HG02588 (cell line): ENCODE results near the gene IQGAP2.
A peak's percentile ranks its signal among the peaks of the same experiment; 100 is the strongest.

Experiments
- ATAC-seq: cut with Tn5 transposase; IDR thresholded peaks from one replicate; pipeline ENCODE4 v1.9.1; 2021; ENCODE audit warnings: mild to moderate bottlenecking, moderate library complexity; ENCODE audit not compliant: unreplicated experiment

The IQGAP2 gene

DNA sequence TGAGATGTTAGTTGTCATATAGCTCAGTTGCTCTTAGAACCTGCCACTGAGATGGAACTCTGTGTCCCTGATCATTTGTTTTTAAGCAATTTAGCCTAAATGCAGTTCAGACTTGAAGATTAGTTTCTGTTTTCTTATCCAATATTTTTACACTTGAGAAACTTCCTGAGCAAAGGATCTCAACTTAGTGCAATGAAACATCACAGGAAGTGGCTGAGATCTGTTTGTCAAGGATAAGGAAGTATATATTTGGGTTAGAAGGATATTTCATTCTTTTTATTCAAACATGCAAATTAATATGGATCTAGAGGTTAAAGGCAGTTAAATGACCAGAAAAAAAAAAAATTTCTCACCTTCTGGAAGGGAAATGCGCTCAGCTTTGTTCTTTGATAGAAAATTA, 293.2 kb downstream of the IQGAP2 start:
- no peak for ATAC-seq

DNA sequence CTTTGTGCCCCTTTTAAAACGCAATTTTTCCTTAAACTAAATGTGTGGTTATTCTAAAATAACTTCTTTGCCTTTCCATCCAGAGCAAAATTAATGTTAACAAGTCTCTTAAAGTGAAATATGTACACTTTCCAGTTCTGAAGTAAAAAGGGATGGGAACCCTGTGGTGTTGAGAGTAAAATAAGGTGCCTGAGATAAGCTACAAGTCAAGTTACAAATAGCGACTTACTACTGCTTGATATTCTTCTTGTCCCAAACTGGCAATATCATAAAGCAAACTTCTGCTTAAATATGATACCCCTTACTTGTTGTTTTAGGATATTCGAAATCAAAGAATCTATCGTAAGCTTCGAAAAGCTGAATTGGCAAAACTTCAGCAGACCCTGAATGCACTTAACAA, 294.6 kb downstream of the IQGAP2 start:
- ATAC-seq = no peak

DNA sequence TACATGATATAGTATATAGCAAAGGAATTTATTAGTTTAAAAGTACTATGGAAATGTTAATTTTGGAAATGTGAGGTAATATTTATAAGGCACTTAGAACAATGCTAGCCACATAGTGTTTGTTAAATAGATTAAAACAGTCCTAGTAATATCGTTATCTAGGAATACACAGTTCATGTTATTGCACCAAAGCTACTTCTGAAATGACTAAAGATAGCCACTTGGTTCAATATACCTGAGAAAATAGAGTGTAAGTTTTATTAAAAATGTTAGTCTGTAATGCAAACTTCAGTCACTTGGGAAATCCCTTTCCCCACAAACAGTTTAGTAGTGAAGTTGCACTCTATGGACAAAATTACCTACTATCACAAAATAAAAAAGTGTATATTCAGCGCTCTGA, 297.5 kb downstream of the IQGAP2 start:
- no peak for ATAC-seq

DNA sequence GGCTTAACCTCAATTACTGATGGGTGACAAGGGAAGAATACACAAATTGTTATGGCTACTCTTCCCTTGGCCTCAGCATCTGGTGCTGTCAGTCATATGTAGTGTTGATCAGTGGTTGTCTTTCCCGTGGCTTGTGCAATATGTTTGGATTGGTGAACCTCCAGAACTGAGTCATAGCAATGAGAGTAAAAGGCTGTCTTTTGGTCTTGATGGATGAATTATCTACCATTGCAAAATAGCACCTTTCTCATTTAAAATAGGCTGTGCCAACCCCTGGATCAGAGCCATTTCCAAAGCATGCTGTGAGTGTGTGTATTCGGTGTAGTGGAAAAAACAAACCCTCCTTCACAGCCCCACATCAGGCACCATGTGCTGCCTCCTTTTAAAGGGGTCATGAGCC, 298.2 kb downstream of the IQGAP2 start:
- no peak for ATAC-seq

DNA sequence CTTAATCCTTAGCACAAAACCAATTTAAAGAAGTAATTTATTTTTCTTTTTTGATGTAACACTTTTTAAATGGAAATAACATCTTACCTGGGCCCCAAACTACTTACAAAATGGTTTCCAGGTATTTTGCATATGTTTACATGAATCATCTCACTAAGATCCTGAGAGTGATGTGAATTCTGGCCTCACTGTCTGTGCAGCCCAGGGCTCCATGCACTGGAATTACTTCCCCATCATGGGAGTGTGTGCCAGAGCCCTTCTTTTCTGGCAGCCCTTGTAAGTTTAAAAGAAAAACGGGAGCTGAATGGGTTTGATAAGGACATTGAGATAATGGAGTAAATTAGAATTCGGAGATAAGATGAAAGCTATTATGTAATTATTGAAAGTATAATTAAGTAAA, 300.6 kb downstream of the IQGAP2 start:
- no peak for ATAC-seq

DNA sequence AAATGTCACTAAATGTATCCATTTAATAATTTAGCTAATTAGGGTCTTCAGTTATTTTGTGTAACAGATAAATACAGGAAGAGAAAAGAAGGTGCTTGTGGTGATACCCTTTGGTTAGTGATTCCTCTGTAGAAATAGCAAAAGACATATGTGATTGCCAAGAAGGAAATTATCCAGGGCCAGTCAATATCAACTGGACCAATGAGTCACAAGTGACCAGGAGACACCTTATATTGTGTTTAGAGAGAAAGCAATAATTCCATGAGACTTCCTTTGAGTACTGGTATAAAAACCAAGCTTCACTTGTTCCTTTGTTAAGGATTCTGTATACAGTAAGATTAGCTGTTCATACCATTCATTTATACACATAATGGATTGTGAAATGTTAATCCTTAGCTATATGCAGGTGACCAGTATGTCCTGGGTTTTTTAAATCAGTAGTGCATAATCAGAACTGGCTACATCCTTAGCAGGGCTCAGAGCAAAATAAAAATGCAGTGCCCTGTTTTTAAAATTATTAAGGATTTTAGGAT, 301.1 kb downstream of the IQGAP2 start:
- ATAC-seq = no peak

DNA sequence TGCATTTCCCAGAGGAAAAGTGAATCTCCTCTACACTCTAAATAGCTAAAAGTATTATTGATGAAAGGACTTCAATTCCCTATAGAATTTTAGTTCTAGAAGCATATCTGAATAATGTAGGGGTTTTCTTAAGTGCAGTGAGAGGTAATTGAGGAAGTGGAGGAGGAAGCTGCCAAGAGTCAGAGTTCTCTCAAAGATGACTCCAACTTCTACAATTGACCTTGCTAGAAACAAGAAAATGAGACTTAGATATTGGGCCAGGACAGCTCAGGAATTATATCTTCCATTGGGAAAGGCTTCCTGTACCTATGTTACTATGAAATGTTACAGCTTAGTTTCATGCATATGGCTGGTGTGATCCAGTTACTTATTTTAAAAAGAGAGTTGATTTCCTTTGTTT, 302.5 kb downstream of the IQGAP2 start:
- ATAC-seq = no peak

DNA sequence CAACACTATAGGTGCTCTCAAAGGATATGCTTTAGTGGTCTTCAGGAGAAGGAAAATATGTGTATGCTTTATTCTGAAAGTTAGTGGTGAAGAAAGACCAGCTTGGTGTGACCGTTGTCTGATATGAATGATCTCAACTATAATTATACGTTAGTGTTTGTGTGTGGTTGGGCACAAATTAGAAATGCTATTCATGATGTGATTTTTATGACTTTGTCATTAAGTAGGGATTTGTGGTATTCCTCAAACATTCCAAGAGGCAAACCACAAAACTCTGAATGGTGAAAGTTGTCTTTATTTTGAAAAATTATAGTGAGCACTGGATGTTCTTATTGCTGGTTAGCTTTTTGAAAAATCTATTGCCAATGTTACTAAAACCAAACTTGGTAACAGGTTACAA, 306.7 kb downstream of the IQGAP2 start:
- no peak for ATAC-seq

DNA sequence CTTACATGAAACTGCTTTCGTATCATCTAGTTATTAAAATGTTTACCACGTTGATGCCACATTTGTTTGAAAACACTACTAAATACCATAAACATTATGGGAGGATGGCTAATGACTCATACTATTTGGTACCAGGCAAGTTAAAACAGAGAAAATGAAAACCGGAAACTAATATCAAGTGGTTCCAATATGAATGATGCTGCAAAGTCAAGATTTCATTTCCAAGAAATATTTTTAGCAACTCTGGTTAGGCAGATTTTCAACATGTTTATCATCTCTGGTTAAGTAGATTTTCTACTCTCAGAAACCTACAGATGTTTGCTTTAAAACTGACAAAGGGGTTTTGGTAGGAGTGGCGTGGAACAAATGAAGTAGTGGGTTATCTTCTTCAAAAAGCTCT, 307.9 kb downstream of the IQGAP2 start:
- no peak for ATAC-seq

DNA sequence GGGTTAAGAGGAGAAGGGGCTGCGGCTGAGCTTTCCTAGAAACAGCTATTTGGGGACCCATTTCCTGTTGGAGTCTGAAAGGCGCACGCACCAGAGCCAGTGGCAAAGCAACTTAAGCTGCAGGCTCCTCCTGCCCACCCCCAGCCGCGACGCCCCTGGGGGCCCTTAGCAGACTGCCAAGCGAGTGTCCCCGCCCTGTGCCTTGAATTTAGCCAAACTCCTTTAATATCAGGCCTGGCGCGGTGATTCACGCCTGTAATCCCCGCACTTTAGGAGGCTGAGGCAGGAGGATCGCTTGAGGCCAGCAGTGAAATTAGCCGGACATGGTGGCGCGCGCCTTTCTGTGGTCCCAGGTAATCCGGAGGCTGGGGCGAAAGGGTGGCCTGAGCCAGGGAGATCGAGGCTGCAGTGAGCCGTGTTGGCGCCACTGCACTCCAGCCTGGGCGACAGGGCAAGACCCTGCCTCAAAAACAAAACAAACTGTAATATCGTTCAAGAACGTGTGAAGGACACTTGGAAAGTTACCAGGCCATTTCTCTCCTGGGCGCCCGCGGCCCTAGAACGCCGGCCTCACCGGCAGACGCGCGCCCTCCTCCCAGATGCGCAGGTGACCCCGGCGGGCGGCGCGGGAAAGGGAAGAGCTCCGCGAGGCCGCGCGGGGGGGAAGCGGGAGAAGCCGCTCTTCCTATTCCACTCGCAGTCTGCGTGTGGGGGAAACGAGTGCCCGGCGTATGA, 311.8 kb downstream of the IQGAP2 start:
- ATAC-seq = no peak

DNA sequence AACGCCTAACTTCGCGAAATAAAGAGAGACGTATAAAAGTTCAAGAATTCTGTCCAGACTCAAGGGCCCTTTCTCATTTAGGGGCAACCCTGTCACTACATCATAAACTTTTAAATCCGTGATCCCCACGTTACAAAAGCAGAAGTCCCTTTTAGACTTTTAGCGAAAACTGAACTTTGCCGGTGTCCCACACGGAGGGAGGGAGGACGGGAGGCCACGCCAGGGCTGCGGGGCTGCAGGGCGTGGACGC, 312.3 kb downstream of the IQGAP2 start:
- no peak for ATAC-seq

DNA sequence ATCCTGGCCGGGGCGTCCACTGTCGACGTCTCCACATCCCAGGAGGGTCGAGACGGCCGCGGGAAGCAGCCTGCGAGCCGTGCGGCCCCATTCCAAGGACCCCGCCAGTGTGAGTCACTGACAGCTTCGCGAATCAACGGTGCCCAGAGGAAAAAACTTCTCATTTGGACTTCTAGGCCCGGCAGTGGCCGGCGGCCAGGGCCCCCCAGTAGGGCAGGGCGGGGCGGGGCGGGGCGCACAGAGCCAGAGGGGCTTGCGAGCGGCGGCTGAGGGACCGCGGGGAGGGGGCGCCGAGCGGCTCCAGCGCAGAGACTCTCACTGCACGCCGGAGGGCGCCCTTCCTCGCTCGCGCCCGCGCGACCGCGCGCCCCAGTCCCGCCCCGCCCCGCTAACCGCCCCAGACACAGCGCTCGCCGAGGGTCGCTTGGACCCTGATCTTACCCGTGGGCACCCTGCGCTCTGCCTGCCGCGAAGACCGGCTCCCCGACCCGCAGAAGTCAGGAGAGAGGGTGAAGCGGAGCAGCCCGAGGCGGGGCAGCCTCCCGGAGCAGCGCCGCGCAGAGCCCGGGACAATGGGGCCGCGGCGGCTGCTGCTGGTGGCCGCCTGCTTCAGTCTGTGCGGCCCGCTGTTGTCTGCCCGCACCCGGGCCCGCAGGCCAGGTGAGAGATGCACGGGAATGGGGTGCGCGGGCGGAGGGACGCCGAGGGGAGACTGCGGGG, 312.8 kb downstream of the IQGAP2 start, which contains the start of gene F2R:
Gene F2R, plus strand, starts transcription at position 391 of the 720 bp plus-strand sequence. Its CDS starts 182 bp downstream, at position 573.
- peak; percentile 75 for ATAC-seq

DNA sequence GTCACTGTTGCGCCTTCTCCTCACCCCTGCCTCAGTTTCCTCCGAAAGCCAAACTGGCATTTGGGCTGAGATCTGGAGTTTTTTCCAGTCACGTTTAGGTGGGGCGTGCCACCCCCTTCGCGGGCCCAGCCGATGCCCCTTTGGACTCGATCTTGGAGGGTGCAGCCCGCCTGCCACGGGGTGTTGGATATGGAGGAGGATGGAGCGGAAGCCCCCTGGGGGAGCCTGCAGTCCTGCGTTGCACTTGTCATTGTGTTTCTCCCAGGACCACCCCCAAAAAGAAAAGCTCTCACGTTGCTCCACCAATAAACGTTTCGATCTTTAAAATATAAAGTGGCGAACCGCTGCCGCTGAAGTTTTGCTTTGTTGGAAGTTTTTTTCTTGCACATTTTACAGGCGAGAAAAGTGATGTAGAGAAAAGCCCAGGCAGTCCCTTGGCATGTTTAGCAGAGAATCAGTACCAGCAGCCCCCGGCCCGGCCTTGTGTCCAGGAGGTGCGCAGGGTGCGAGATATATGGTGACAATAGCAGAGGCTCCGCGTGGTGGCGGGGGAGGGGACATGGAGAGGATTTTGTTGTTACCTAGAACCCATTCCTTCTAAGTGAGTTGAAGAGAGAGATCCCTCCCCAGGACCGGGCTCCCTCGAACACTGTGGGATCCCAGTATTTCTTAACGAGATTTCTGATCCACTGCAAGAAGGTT, 313.5 kb downstream of the IQGAP2 start:
- no peak for ATAC-seq

DNA sequence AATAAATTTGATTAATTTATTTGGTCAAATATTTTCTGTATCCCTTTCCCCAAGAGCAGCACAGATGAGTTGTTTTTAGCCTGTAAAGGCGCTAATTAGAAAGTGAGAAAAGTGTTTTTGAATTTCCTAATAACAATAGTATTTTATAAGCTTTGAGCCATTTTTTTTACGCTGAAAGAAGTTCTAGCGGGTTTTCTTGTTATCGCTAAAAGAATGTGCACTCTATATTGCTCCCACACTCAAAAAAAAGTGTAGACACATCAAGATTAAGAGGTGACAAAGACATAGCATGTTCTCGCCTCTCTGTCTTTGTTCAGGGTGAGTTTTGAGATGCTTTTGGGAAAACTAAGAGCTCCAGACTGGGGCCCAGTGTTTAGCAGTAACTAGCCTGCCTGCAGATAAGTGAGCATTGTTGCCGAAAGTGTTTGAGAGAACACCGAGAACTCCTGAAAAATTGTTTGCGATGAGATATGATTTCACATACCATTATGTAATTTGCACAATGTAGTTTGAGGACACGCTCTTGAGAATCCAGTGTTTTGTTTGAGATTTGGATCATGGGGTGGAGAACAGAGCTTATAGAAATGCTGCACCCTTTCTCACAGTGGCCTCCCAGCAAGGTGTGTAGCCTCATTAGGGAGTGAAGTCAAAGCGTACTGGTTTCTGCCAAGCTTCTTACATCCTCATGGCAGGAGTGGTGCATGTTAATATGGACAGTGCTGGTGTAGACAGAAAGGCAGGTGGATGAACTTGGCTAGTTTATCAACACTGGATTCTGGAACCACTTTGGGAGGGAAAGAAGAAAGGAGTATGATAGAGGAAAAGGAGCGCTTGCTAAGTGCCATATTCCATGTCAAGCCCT, 314.4 kb downstream of the IQGAP2 start:
- no peak for ATAC-seq

DNA sequence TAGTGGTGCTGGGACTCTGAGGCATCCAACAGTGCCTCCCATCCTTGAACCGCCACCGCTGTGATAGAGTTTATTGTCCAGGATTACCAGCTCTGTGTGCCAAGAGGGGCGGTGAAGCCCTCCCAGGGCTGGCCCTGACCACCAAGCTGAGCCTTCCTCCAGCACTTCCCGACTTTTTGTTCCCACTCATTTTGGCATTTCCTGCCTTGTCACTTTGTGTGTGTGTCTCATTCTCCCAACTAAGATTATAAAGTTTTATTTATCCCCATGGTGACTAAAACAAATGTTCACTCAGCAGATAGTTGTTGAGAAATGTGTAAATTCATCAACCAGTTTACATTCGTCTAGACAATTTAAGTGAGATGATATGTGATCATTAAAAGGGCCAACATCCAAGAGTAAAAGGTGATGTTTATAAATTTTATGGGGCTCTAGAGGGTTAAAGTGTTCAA, 315.3 kb downstream of the IQGAP2 start:
- no peak for ATAC-seq

DNA sequence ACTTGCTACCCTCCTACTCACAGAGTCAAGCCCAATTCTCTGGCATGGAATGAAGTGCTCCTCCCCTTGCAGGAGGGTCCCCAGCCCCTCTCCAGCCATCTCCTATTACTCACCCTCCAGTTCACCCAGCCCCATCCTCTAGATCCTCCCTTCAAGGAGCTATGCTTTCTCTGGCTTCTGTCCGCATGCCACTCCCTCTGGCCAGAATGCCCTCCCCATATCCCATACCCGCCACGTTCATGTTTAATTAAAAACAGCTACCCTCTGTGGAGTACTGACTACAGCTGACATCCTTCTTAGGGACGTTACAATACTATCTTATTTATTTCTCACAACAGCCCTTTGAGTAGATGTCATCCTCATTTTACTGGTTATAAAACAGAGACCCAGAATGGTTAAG, 315.8 kb downstream of the IQGAP2 start:
- ATAC-seq = no peak

DNA sequence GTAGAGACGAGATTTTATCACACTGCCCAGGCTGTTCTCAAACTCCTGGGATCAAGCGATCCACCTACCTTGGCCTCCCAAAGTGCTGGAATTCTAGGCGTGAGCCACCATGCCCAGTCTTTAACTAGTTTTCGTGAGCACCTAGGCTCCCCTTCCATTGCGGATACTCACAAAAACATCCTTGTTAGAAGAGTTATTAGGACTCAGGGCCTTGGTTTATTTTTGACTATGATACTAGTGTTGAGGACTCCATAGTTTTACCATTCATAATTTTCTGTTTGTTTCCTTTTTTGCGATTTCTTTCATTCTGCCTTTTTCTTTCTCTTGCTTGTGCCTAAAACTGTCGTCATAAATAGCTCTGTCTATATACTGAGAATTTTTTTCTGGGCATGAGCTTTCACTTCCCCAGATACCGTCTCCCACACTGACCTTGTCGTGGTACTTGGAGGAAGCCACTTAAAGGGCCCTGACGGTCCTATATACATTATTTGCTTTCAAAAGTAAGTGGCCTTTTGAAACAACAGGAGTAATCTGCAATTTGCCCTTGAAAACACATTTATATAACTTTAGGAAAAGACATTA, 318.0 kb downstream of the IQGAP2 start:
- ATAC-seq = peak; percentile 94

DNA sequence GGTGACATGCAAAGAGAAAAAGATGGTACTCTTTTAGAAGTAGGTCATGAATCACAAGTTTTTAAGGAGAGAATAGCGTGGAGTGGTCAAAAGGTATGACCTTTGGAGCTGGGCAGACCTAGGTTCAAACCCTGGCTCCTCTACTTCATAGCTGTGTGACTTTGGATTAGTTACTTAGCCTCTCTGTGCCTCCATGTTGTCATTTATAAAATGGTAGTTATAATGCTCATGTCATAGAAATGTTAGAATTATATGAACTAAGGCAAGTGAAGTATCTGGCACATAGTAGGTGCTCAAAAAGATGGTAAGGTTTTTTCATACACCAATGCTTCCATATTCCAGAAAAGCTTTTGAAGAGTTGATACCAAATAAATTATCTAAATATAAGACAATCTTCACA, 320.2 kb downstream of the IQGAP2 start:
- ATAC-seq = no peak

DNA sequence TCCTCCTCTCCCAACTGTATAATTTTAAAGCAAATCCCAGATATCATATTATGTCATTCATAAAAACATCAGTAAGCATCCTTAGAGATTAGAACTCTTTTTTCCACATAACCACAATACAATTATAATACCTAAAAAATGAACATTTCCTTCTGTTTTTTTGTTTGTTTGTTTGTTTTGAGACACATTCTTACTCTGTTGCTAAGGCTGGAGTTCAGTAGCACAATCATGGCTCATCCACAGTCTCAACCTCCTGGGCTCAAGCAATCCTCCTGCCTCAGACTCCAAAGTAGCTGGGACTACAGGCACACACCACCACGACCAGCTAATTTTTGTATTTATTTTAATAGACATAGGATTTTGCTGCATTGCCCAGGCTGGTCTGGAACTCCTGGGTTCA, 320.8 kb downstream of the IQGAP2 start:
- ATAC-seq = no peak

DNA sequence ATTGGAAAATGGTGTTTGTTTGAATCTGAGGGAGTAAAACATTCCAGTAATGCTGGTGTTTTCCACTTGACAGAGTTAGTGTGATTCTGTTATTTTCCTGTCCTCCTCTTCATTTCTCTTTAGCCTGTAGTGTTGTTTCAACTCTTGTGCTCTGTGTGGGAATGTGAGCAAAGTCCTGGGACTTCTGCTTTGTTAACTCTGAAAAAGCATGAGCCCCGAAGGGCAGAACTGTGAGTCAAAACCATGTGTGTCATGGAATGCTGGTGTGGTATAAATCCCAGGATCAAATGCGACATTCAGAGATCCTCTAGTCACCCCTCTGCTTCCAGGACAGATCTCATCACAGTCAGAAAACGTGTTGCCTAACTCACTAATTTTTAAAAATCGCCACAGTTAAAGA, 321.8 kb downstream of the IQGAP2 start:
- no peak for ATAC-seq

DNA sequence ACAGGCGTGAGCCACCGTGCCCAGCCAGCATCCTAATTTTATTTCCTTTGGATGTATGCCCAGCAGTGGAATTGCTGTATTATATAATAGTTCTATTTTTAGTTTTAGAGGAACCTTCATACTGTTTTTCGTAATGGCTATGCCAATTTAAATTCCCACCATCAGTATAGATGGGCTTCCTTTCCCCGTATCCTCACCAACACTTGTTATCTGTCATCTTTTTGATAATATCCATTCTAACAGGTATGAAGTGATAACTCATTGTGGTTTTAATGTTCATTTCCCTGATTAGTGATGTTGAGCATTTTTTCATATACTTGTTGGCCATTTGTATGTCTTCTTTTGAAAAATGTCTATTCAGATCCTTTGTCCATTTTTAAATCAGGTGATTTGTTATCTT, 325.9 kb downstream of the IQGAP2 start:
- ATAC-seq = no peak
